Skin of body (tissue), 2 donors: Measurements from ENCODE around the gene CA4. TPM values are rescaled to one million over a fixed set of nuclear protein-coding genes. Genes with fewer than 3 reads are reported as not detected.

Source experiments
- DNase-seq: peaks from one replicate; lab custom pipeline; 2025; lab: John Stamatoyannopoulos, UW
- total RNA-seq: library from RNA; depleted of rRNA; stranded (reverse); fragments of >200 nt; gene quantifications from one replicate; pipeline ENCODE4 v1.2.3, GENCODE V29; 2014

CA4 gene
- total RNA-seq, 1 donor from 2014 or later = 3.2 TPM

- peak; percentile 89 for DNase-seq
These were observed 5.0 kb downstream of the CA4 start for GRCh38 chr17:60154616-60155426.

- DNase-seq = no peak
These were observed 5.6 kb downstream of the CA4 start for GRCh38 chr17:60155427-60155814.

- DNase-seq = no peak
These were observed 6.0 kb downstream of the CA4 start for GRCh38 chr17:60155815-60156214.

- DNase-seq = no peak
These were observed 7.0 kb downstream of the CA4 start for GRCh38 chr17:60156746-60157145.

- DNase-seq = no peak
These were observed 7.8 kb downstream of the CA4 start for GRCh38 chr17:60157487-60158040.

GRCh38 chr17:60158751-60159478 lies 9.1 kb downstream of the CA4 start:
- no peak for DNase-seq

GRCh38 chr17:60159479-60159866 lies 9.7 kb downstream of the CA4 start:
- DNase-seq = no peak

- no peak for DNase-seq
These were observed 11.2 kb downstream of the CA4 start for GRCh38 chr17:60160829-60161501.

- DNase-seq = no peak
These were observed 12.0 kb downstream of the CA4 start for GRCh38 chr17:60161598-60162330.

- DNase-seq = no peak
These were observed 13.5 kb downstream of the CA4 start for GRCh38 chr17:60163108-60163784.

- no peak for DNase-seq
These were observed 14.4 kb downstream of the CA4 start for GRCh38 chr17:60164164-60164563.

GRCh38 chr17:60164697-60165096 lies 14.9 kb downstream of the CA4 start:
- DNase-seq = no peak

GRCh38 chr17:60165223-60165622 lies 15.4 kb downstream of the CA4 start:
- DNase-seq = no peak

GRCh38 chr17:60165971-60166370 lies 16.2 kb downstream of the CA4 start:
- DNase-seq = no peak

- DNase-seq = no peak
These were observed 17.4 kb downstream of the CA4 start for GRCh38 chr17:60167065-60167741.

- no peak for DNase-seq
These were observed 18.9 kb downstream of the CA4 start for GRCh38 chr17:60168654-60169053.

- DNase-seq = no peak
These were observed 20.4 kb downstream of the CA4 start for GRCh38 chr17:60169921-60170817.

- DNase-seq = no peak
These were observed 21.3 kb downstream of the CA4 start for GRCh38 chr17:60170835-60171752.
